ENCODE data around the gene CASQ1. TPM values are rescaled to one million over a fixed set of nuclear protein-coding genes. Genes with fewer than 3 reads are reported as not detected.

Gene CASQ1
- not detected in 2 replicates for total RNA-seq (2014; rRNA removed; shearing (Covaris generic))
- not detected in 2 replicates for polyA plus RNA-seq (2014; cell fraction: nucleus; rRNA removed)

GRCh38 chr1:160189649-160190625, at the start of gene CASQ1:
Gene CASQ1 (plus strand): TSS chr1:160190575. CDS start chr1:160190752, 177 bp downstream.
- no peak for DNase-seq (ENCODE audit: extremely low read depth, low read depth)

GRCh38 chr1:160143695-160144094, 46.7 kb upstream of the CASQ1 start:
- DNase-seq (ENCODE audit: extremely low read depth, low read depth), result no peak

GRCh38 chr1:160144921-160145320, 45.5 kb upstream of the CASQ1 start:
- no peak for DNase-seq (ENCODE audit: extremely low read depth, low read depth)

GRCh38 chr1:160146107-160146506, 44.3 kb upstream of the CASQ1 start:
- no peak for DNase-seq (ENCODE audit: extremely low read depth, low read depth)

GRCh38 chr1:160148121-160148520, 42.3 kb upstream of the CASQ1 start:
- DNase-seq (ENCODE audit: extremely low read depth, low read depth), result no peak

- no peak for DNase-seq (ENCODE audit: extremely low read depth, low read depth)
Measured at GRCh38 chr1:160149233-160149632, 41.1 kb upstream of the CASQ1 start.

GRCh38 chr1:160149716-160150115, 40.7 kb upstream of the CASQ1 start:
- peak; percentile 38 for DNase-seq (ENCODE audit: extremely low read depth, low read depth)

GRCh38 chr1:160151303-160151702, 39.1 kb upstream of the CASQ1 start, which contains the start of gene ATP1A4:
Gene ATP1A4 (plus strand): TSS chr1:160151603. CDS start chr1:160152041, 438 bp downstream.
- DNase-seq (ENCODE audit: extremely low read depth, low read depth), result no peak

GRCh38 chr1:160154790-160155189, 35.6 kb upstream of the CASQ1 start:
- no peak for DNase-seq (ENCODE audit: extremely low read depth, low read depth)

- no peak for DNase-seq (ENCODE audit: extremely low read depth, low read depth)
Measured at GRCh38 chr1:160156361-160156760, 34.0 kb upstream of the CASQ1 start.

GRCh38 chr1:160157174-160157573, 33.2 kb upstream of the CASQ1 start:
- no peak for DNase-seq (ENCODE audit: extremely low read depth, low read depth)

- no peak for DNase-seq (ENCODE audit: extremely low read depth, low read depth)
Measured at GRCh38 chr1:160158031-160158430, 32.3 kb upstream of the CASQ1 start.

GRCh38 chr1:160158534-160158933, 31.8 kb upstream of the CASQ1 start:
- DNase-seq (ENCODE audit: extremely low read depth, low read depth), result no peak

GRCh38 chr1:160159846-160160245, 30.5 kb upstream of the CASQ1 start:
- no peak for DNase-seq (ENCODE audit: extremely low read depth, low read depth)

GRCh38 chr1:160161965-160162705, 28.2 kb upstream of the CASQ1 start:
- DNase-seq (ENCODE audit: extremely low read depth, low read depth), result no peak

- DNase-seq (ENCODE audit: extremely low read depth, low read depth), result no peak
Measured at GRCh38 chr1:160162931-160163330, 27.4 kb upstream of the CASQ1 start.

- no peak for DNase-seq (ENCODE audit: extremely low read depth, low read depth)
Measured at GRCh38 chr1:160163615-160164014, 26.8 kb upstream of the CASQ1 start.

GRCh38 chr1:160164121-160164520, 26.3 kb upstream of the CASQ1 start:
- no peak for DNase-seq (ENCODE audit: extremely low read depth, low read depth)

- no peak for DNase-seq (ENCODE audit: extremely low read depth, low read depth)
Measured at GRCh38 chr1:160166166-160166868, 24.1 kb upstream of the CASQ1 start.

GRCh38 chr1:160167056-160167455, 23.3 kb upstream of the CASQ1 start:
- DNase-seq (ENCODE audit: extremely low read depth, low read depth), result no peak

- DNase-seq (ENCODE audit: extremely low read depth, low read depth), result no peak
Measured at GRCh38 chr1:160167580-160167979, 22.8 kb upstream of the CASQ1 start.

Data from NCI-H460 (cell line).